H1 (cell line): ENCODE results near the gene TCHP. TPM values are rescaled to one million over a fixed set of nuclear protein-coding genes. Genes with fewer than 3 reads are reported as not detected.

Source experiments
- CTCF ChIA-PET: fragments of 300-600 bp; sonication (Branson Sonifier 250); formaldehyde crosslinking; loops from one replicate; lab custom pipeline; 2021; ENCODE audit not compliant: partially characterized antibody; lab: Charles Lee
- POLR2A ChIA-PET: fragments of 300-600 bp; sonication (Branson Sonifier 250); formaldehyde crosslinking; loops from one replicate; lab custom pipeline; 2021; ENCODE audit warnings: inconsistent platforms; ENCODE audit not compliant: partially characterized antibody; lab: Charles Lee
- DNase-seq, 2 experiments: peaks; one replicate each; pipeline versions ENCODE4 v3.0.0 to v3.0.0-alpha.2; 2010 to 2022; ENCODE audit warnings: low spot score in 2 of 2, low read depth in 1 of 2, mixed read lengths in 1 of 2
- FAIRE-seq: peaks from 2 replicates; lab custom pipeline; 2011; peaks lifted over from hg19 to GRCh38; lab: Jason Lieb, UNC
- H2AFZ ChIP-seq: 2 replicates; pipeline ENCODE4 v1.8.1; 2012; ENCODE audit warnings: low read length, inconsistent platforms
- H2AK5ac ChIP-seq: 2 replicates; pipeline ENCODE4 v1.6.1; 2013; ENCODE audit warnings: low read depth, low read length
- H2BK120ac ChIP-seq: replicated peaks from 2 replicates; pipeline ENCODE3; 2013; ENCODE audit warnings: low read depth, low read length, inconsistent platforms
- H2BK12ac ChIP-seq: 2 replicates; pipeline ENCODE4 v1.6.1; 2013; ENCODE audit warnings: low read depth, low read length
- H2BK15ac ChIP-seq: 2 replicates; pipeline ENCODE4 v1.6.1; 2013; ENCODE audit warnings: low read length
- H2BK20ac ChIP-seq: 2 replicates; pipeline ENCODE4 v1.6.1; 2013; ENCODE audit warnings: low read length
- H2BK5ac ChIP-seq: 2 replicates; pipeline ENCODE4 v1.6.1; 2013; ENCODE audit warnings: low read depth, low read length
- H3K14ac ChIP-seq: 2 replicates; pipeline ENCODE4 v1.6.1; 2013; ENCODE audit warnings: inconsistent platforms; ENCODE audit not compliant: insufficient read length
- H3K18ac ChIP-seq: 2 replicates; pipeline ENCODE4 v1.6.1; 2013; ENCODE audit warnings: low read length; ENCODE audit errors: extremely low read depth
- H3K23ac ChIP-seq: 2 replicates; pipeline ENCODE4 v1.6.1; 2013; ENCODE audit warnings: inconsistent platforms; ENCODE audit not compliant: insufficient read length
- H3K23me2 ChIP-seq: 2 replicates; pipeline ENCODE4 v1.6.1; 2013; ENCODE audit warnings: low read depth, low read length
- H3K27ac ChIP-seq: 2 replicates; pipeline ENCODE4 v1.6.1; 2011; ENCODE audit warnings: low read depth, low read length, inconsistent platforms
- H3K27me3 ChIP-seq, 4 experiments: replicated peaks in 1 of 4; 1 replicate in 1 of 4; 2 replicates in 3 of 4; pipeline versions ENCODE4 v1.6.1 to v1.8.1; 2011 to 2013; ENCODE audit warnings: low read length in 3 of 4, mild to moderate bottlenecking in 3 of 4, inconsistent platforms in 2 of 4, mixed read lengths in 2 of 4, moderate library complexity in 1 of 4; ENCODE audit not compliant: control insufficient read depth in 3 of 4, insufficient read depth in 3 of 4; ENCODE audit errors: extremely low read depth in 1 of 4
- H3K36me3 ChIP-seq, 4 experiments: 2 replicates each; pipeline versions ENCODE4 v1.6.1 to v1.8.1; 2011 to 2013; ENCODE audit warnings: mild to moderate bottlenecking in 4 of 4, low read length in 3 of 4, moderate library complexity in 2 of 4, control low read depth in 1 of 4, inconsistent platforms in 1 of 4; ENCODE audit not compliant: insufficient read depth in 4 of 4, control insufficient read depth in 2 of 4
- H3K4ac ChIP-seq: replicated peaks from 2 replicates; pipeline ENCODE3; 2013; ENCODE audit warnings: low read length, low read depth, mixed read lengths, inconsistent platforms; ENCODE audit not compliant: insufficient read length
- H3K4me1 ChIP-seq, 4 experiments: replicated peaks in 1 of 4; 1 replicate in 1 of 4; 2 replicates in 3 of 4; pipeline versions ENCODE4 v1.6.1 to v1.8.1; 2011 to 2013; ENCODE audit warnings: low read length in 3 of 4, inconsistent platforms in 2 of 4, mixed read lengths in 1 of 4; ENCODE audit not compliant: insufficient read depth in 4 of 4, control insufficient read depth in 3 of 4
- H3K4me2 ChIP-seq, 2 experiments: 2 replicates each; pipeline versions ENCODE4 v1.6.1 to v1.8.1; 2011 to 2013; ENCODE audit warnings: low read depth in 2 of 2, low read length in 2 of 2, control low read depth in 1 of 2, inconsistent platforms in 1 of 2, mild to moderate bottlenecking in 1 of 2; ENCODE audit not compliant: insufficient read depth in 1 of 2
- H3K4me3 ChIP-seq, 4 experiments: fragments of 200-600, 300-600 bp in 1 of 4; sonication (generic), shearing (Covaris generic), sonication (Bioruptor Twin) in 1 of 4; 2 replicates each; pipeline versions ENCODE4 v1.5.1 to v1.8.1; 2011 to 2016; ENCODE audit warnings: low read length in 4 of 4, low read depth in 3 of 4, control low read depth in 2 of 4, inconsistent platforms in 2 of 4, mild to moderate bottlenecking in 2 of 4, mixed read lengths in 1 of 4, moderate library complexity in 1 of 4; ENCODE audit not compliant: insufficient read depth in 2 of 4; ENCODE audit errors: extremely low read depth in 1 of 4
- H3K56ac ChIP-seq: replicated peaks from 2 replicates; pipeline ENCODE3; 2013; ENCODE audit warnings: low read depth, mild to moderate bottlenecking, mixed read lengths, low read length, inconsistent platforms; ENCODE audit not compliant: insufficient read length
- H3K79me1 ChIP-seq: 2 replicates; pipeline ENCODE4 v1.6.1; 2013; ENCODE audit warnings: low read depth, low read length, control low read depth
- H3K79me2 ChIP-seq, 2 experiments: 2 replicates each; pipeline versions ENCODE4 v1.6.1 to v1.8.1; 2012 to 2013; ENCODE audit warnings: low read length in 2 of 2, mild to moderate bottlenecking in 2 of 2, inconsistent platforms in 1 of 2; ENCODE audit not compliant: insufficient read depth in 2 of 2, control insufficient read depth in 1 of 2
- H3K9ac ChIP-seq, 4 experiments: replicated peaks in 1 of 4; 1 replicate in 1 of 4; 2 replicates in 3 of 4; pipeline versions ENCODE4 v1.6.1 to v1.8.1; 2011 to 2013; ENCODE audit warnings: low read depth in 3 of 4, low read length in 3 of 4, control low read depth in 2 of 4, mild to moderate bottlenecking in 2 of 4, moderate library complexity in 2 of 4, inconsistent platforms in 1 of 4; ENCODE audit errors: extremely low read depth in 1 of 4
- H3K9me3 ChIP-seq, 2 experiments: 2 replicates each; pipeline versions ENCODE4 v1.6.1 to v1.8.1; 2012 to 2013; ENCODE audit warnings: mild to moderate bottlenecking in 2 of 2, moderate library complexity in 2 of 2, control low read depth in 1 of 2, inconsistent platforms in 1 of 2, low read depth in 1 of 2, low read length in 1 of 2, mixed read lengths in 1 of 2; ENCODE audit not compliant: insufficient read depth in 2 of 2
- H4K20me1 ChIP-seq, 2 experiments: replicated peaks in 1 of 2; 2 replicates each; pipeline versions ENCODE3 to v1.8.1; 2011 to 2013; ENCODE audit warnings: inconsistent platforms in 2 of 2, low read length in 2 of 2, mild to moderate bottlenecking in 1 of 2; ENCODE audit not compliant: insufficient read depth in 2 of 2, control insufficient read depth in 1 of 2
- H4K5ac ChIP-seq: 2 replicates; pipeline ENCODE4 v1.6.1; 2013; ENCODE audit warnings: low read length, low read depth, mixed read lengths, inconsistent platforms; ENCODE audit not compliant: insufficient read length
- H4K8ac ChIP-seq: 2 replicates; pipeline ENCODE4 v1.8.0; 2013; ENCODE audit warnings: mild to moderate bottlenecking, moderate library complexity, low read length, inconsistent platforms; ENCODE audit not compliant: insufficient read depth; ENCODE audit errors: extremely low read depth
- H4K91ac ChIP-seq: replicated peaks from 2 replicates; pipeline ENCODE3; 2013; ENCODE audit warnings: low read length, mixed read lengths, inconsistent platforms; ENCODE audit not compliant: insufficient read length
- ATF3 ChIP-seq: IDR thresholded peaks from 2 replicates; pipeline ENCODE4 v1.6.1; 2011; ENCODE audit warnings: low read depth, mild to moderate bottlenecking, low read length; ENCODE audit not compliant: insufficient read depth
- GTF2F1 ChIP-seq: IDR thresholded peaks from 2 replicates; pipeline ENCODE4 v1.6.1; 2012; ENCODE audit warnings: low read depth, low read length, improper control_type of control experiment, borderline replicate concordance
- HDAC6 ChIP-seq: IDR thresholded peaks from one replicate; pipeline ENCODE4 v1.7.1; 2012; ENCODE audit warnings: low read depth, mild to moderate bottlenecking, inconsistent platforms, low read length, moderate library complexity
- JUND ChIP-seq: IDR thresholded peaks from 2 replicates; pipeline ENCODE4 v1.6.1; 2011; ENCODE audit warnings: mild to moderate bottlenecking, improper control_type of control experiment, low read length
- KDM5A ChIP-seq: fragments of 200-600 bp; IDR thresholded peaks from 2 replicates; pipeline ENCODE4 v1.7.1; 2012; ENCODE audit warnings: mild to moderate bottlenecking, low read length, inconsistent platforms, mixed read lengths
- MAFK ChIP-seq: IDR thresholded peaks from 2 replicates; pipeline ENCODE4 v1.6.1; 2012; ENCODE audit warnings: low read depth, mild to moderate bottlenecking, improper control_type of control experiment, low read length
- NRF1 ChIP-seq: IDR thresholded peaks from 2 replicates; pipeline ENCODE4 v1.6.1; 2011; ENCODE audit warnings: mild to moderate bottlenecking, low read depth, low read length, improper control_type of control experiment
- POLR2A ChIP-seq, 2 experiments: IDR thresholded peaks; 1 replicate in 1 of 2; 2 replicates in 1 of 2; pipeline ENCODE4 v1.6.1; 2011; ENCODE audit warnings: low read depth in 2 of 2, low read length in 2 of 2, mild to moderate bottlenecking in 2 of 2; ENCODE audit errors: control extremely low read depth in 1 of 2
- POLR2AphosphoS5 ChIP-seq: IDR thresholded peaks from 2 replicates; pipeline ENCODE4 v1.6.1; 2011; ENCODE audit warnings: low read depth, low read length
- RNF2 ChIP-seq: fragments of 200-900, 300-1000 bp; sonication (generic); IDR thresholded peaks from 2 replicates; pipeline ENCODE4 v1.7.1; 2016; ENCODE audit warnings: borderline replicate concordance, low read depth, mild to moderate bottlenecking, antibody characterized with exemption, low read length; ENCODE audit not compliant: poor library complexity, severe bottlenecking; ENCODE audit errors: missing control alignments
- SP1 ChIP-seq: IDR thresholded peaks from 2 replicates; pipeline ENCODE4 v1.6.1; 2011; ENCODE audit warnings: low read depth, low read length
- SP2 ChIP-seq: IDR thresholded peaks from 2 replicates; pipeline ENCODE4 v1.6.1; 2012; ENCODE audit warnings: mild to moderate bottlenecking, low read length, inconsistent platforms
- SRF ChIP-seq: IDR thresholded peaks from 2 replicates; pipeline ENCODE4 v1.6.1; 2011; ENCODE audit warnings: mild to moderate bottlenecking, low read depth, low read length, moderate library complexity
- TBP ChIP-seq: IDR thresholded peaks from 2 replicates; pipeline ENCODE4 v1.6.1; 2011; ENCODE audit warnings: low read depth, low read length, improper control_type of control experiment
- TEAD4 ChIP-seq: IDR thresholded peaks from 2 replicates; pipeline ENCODE4 v1.6.1; 2012; ENCODE audit warnings: low read depth, low read length, inconsistent platforms, mixed read lengths
- WGBS, 2 experiments: shearing (Covaris generic) in 1 of 2; methylation state at CpG; one replicate each; pipeline versions ENCODE4 v1.1.6 to v1.1.7; 2013 to 2015; ENCODE audit warnings: low lambda C conversion rate in 2 of 2, mixed read lengths in 2 of 2, inconsistent platforms in 1 of 2, low coverage in 1 of 2, missing lambda C conversion rate in 1 of 2; ENCODE audit not compliant: insufficient replicate concordance in 2 of 2, insufficient coverage in 1 of 2, insufficient read length in 1 of 2; ENCODE audit errors: extremely low coverage in 1 of 2, missing lambda C conversion rate in 1 of 2; 5-methylcytosine and 5-hydroxymethylcytosine counted together
- polyA plus RNA-seq, 7 experiments: library from polyadenylated mRNA; depleted of rRNA in 3 of 7; stranded (reverse) in 5 of 7; unstranded in 2 of 7; fragments of >200 nt in 5 of 7; fragments of 200-250 nt in 2 of 7; gene quantifications; 1 replicate in 5 of 7; 2 replicates in 1 of 7; 4 replicates in 1 of 7; pipeline versions ENCODE4 v1.2.1 to v1.2.3, GENCODE V29; 2011 to 2013; ENCODE audit warnings: missing spikeins in 2 of 7, mixed read lengths in 2 of 7
- total RNA-seq: library from RNA; stranded (reverse); fragmentation: NEBNext Ultra II Directional; extraction: Animal tissue kit (Norgen Biotek cat#: 25700); gene quantifications from 2 replicates; pipeline ENCODE4 v1.2.1, GENCODE V29; 2021

Gene TCHP
- total and polyA plus RNA-seq, 2 of the 8 experiments (the other 6 are each of a cell fraction or from before 2014, with no cell fraction given) = 2.8 to 4.5 TPM

DNA sequence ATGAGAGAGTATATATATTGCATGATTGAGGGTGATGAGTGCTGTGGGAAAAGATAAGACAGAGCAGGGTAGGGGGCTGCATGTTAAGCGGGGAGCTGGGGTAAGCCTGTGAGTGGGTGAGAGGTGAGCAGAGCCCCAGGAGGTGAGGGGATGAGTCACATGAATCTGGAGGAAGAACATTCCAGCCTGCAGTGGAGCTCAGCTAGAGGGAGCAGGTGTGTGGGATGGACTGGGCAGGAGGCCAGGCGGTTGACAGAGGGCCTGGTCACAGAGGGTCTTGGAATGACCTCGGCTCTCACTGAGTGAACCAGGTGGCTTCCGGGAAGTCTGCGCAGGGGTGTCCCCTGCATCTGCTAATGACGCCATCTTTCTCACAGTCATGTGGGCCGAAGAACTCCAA, 51.7 kb downstream of the TCHP start:
- no peak for FAIRE-seq
- Histone ChIP-seq H4K91ac (no peak overlapping the region), H2BK20ac (no peak overlapping the region), H3K9me3 (no peaks in the 10 kb centered on the region), H3K23ac (no peak overlapping the region), H4K5ac (no peak overlapping the region), H2BK15ac (no peak overlapping the region), H3K4me1 (peaks cover 4 to 10% (median 5%) of the 10 kb centered on the region in 4 experiments), H2BK120ac (no peak overlapping the region), H3K14ac (no peak overlapping the region), H3K23me2 (no peaks in the 10 kb centered on the region), H3K79me2 (no peaks in the 10 kb centered on the region), H2BK12ac (no peak overlapping the region), H3K27ac (no peak overlapping the region), H3K36me3 (peaks cover 3 to 19% (median 10%) of the 10 kb centered on the region in 4 experiments; a peak in 6 of 8 replicates), H2BK5ac (no peak overlapping the region), H3K18ac (no peak overlapping the region), H3K27me3 (no peaks in the 10 kb centered on the region), H3K56ac (no peak overlapping the region), H3K4me3 (no peak overlapping the region), H2AFZ (no peak overlapping the region), H3K4me2 (no peak overlapping the region), H2AK5ac (no peak overlapping the region), H3K79me1 (no peaks in the 10 kb centered on the region), H4K20me1 (no peaks in the 10 kb centered on the region), H4K8ac (no peak overlapping the region), H3K9ac (no peak overlapping the region), H3K4ac (no peak overlapping the region)
- POLR2A ChIA-PET = interaction anchor here (0.6 kb wide), 1 partner anchor 461 kb away, joined by 3 read pairs; no protein-coding TSS in a partner anchor
- DNase-seq = no peak
- TF ChIP-seq KDM5A (no peak), HDAC6 (no peak), RNF2 (no peak), SP2 (no peak), POLR2A (IDR thresholded peaks at IDR 0.05; ENCODE audit: control extremely low read depth in 1 of 2, low read depth in 2 of 2, low read length in 2 of 2) (no peak), JUND (0 out of 2 replicates have a peak, but pooled peaks have one; percentile 61), TBP (no peak), SRF (no peak), MAFK (no peak), SP1 (no peak), ATF3 (no peak), TEAD4 (peak; percentile 74), POLR2AphosphoS5 (no peak), NRF1 (no peak), GTF2F1 (no peak)
- WGBS, 2 experiments = 93% methylated on average over 7 of the region's 7 CpGs; no CpG with 5 or more reads in 1 of the 2 experiments
- CTCF ChIA-PET = interaction anchor here (1.4 to 1.9 kb wide), 2 partner anchors 10 to 41 kb away, joined by 3 to 7 read pairs; no protein-coding TSS in a partner anchor
